RWPE2 (cell line): ENCODE results near the gene SLTM.

Experiments
- ATAC-seq: fragments of 200-7000 bp; cut with Tn5 transposase; 3 replicates; pipeline ENCODE4 v1.9.1; 2021; ENCODE audit warnings: low read depth
- DNase-seq: peaks from one replicate; pipeline ENCODE4 v3.0.0-alpha.2; 2020; ENCODE audit warnings: low spot score
- H3K27ac ChIP-seq: fragments of 450-650 bp; 2 replicates; pipeline ENCODE4 v1.5.1; 2017; ENCODE audit warnings: mild to moderate bottlenecking; ENCODE audit not compliant: poor library complexity, severe bottlenecking
- H3K27me3 ChIP-seq: fragments of 250-450 bp; sonication (Bioruptor Pico); 2 replicates; pipeline ENCODE4 v1.5.1; 2021; ENCODE audit warnings: mild to moderate bottlenecking, moderate library complexity; ENCODE audit not compliant: insufficient read depth, poor library complexity, severe bottlenecking
- H3K36me3 ChIP-seq: fragments of 250-450 bp; sonication (Bioruptor Pico); 2 replicates; pipeline ENCODE4 v1.5.1; 2020; ENCODE audit warnings: low read depth, mild to moderate bottlenecking, moderate library complexity
- H3K4me1 ChIP-seq: fragments of 250-450 bp; sonication (Bioruptor Pico); 2 replicates; pipeline ENCODE4 v1.5.1; 2021; ENCODE audit warnings: mild to moderate bottlenecking, moderate library complexity; ENCODE audit not compliant: insufficient read depth, poor library complexity, severe bottlenecking
- H3K4me3 ChIP-seq: fragments of 250-450 bp; sonication (Bioruptor Pico); 2 replicates; pipeline ENCODE4 v1.5.1; 2021; ENCODE audit warnings: mild to moderate bottlenecking, moderate library complexity; ENCODE audit not compliant: severe bottlenecking
- H3K9me3 ChIP-seq: fragments of 250-450 bp; sonication (Bioruptor Pico); 2 replicates; pipeline ENCODE4 v1.5.1; 2021; ENCODE audit warnings: mild to moderate bottlenecking, moderate library complexity; ENCODE audit not compliant: severe bottlenecking
- CTCF ChIP-seq: fragments of 450-650 bp; IDR thresholded peaks from one replicate; pipeline ENCODE4 v1.5.1; 2017; ENCODE audit warnings: mild to moderate bottlenecking, moderate library complexity; ENCODE audit not compliant: poor library complexity, severe bottlenecking

SLTM gene

GRCh38 chr15:58977887-58978286 is 44.4 kb upstream of the SLTM start:
- Histone ChIP-seq H3K27ac (no peak overlapping the region), H3K4me1 (no peaks in the 10 kb centered on the region), H3K36me3 (no peaks in the 10 kb centered on the region), H3K9me3 (no peaks in the 10 kb centered on the region), H3K27me3 (no peaks in the 10 kb centered on the region), H3K4me3 (no peak overlapping the region)
- no peak for DNase-seq
- no peak for ATAC-seq
- no peak for TF ChIP-seq CTCF

GRCh38 chr15:58967479-58967878 is 34.0 kb upstream of the SLTM start:
- no peak for DNase-seq
- Histone ChIP-seq H3K27me3 (no peaks in the 10 kb centered on the region), H3K36me3 (no peaks in the 10 kb centered on the region), H3K4me3 (no peak overlapping the region), H3K27ac (no peak overlapping the region), H3K4me1 (peaks cover 10% of the 10 kb centered on the region), H3K9me3 (no peaks in the 10 kb centered on the region)
- ATAC-seq = no peak
- TF ChIP-seq CTCF = no peak

- no peak for TF ChIP-seq CTCF
- DNase-seq (no peak), ATAC-seq (no peak)
- Histone ChIP-seq H3K36me3 (no peaks in the 10 kb centered on the region), H3K9me3 (no peaks in the 10 kb centered on the region), H3K4me1 (peaks cover 10% of the 10 kb centered on the region), H3K27me3 (no peaks in the 10 kb centered on the region), H3K27ac (no peak overlapping the region), H3K4me3 (no peak overlapping the region)
Measured at GRCh38 chr15:58966698-58967097, 33.2 kb upstream of the SLTM start.

- no peak for TF ChIP-seq CTCF
Measured at GRCh38 chr15:58962662-58963565, 29.4 kb upstream of the SLTM start.

GRCh38 chr15:58962136-58962535 is 28.7 kb upstream of the SLTM start:
- DNase-seq = no peak
- no peak for ATAC-seq
- H3K9me3 ChIP-seq = no peaks in the 10 kb centered on the region
- H3K4me3 ChIP-seq = no peak overlapping the region
- H3K27me3 ChIP-seq = no peaks in the 10 kb centered on the region
- H3K36me3 ChIP-seq = no peaks in the 10 kb centered on the region
- peaks cover 10% of the 10 kb centered on the region for H3K4me1 ChIP-seq
- H3K27ac ChIP-seq = peak overlapping the region; percentile 55
- TF ChIP-seq CTCF = no peak

More at GRCh38 chr15:58962662-58963565, 29.4 kb upstream of the SLTM start:
- Histone ChIP-seq H3K9me3 (no peaks in the 10 kb centered on the region), H3K4me3 (no peak overlapping the region), H3K4me1 (peaks cover 10% of the 10 kb centered on the region), H3K27ac (peak overlapping the region; percentile 55), H3K36me3 (no peaks in the 10 kb centered on the region), H3K27me3 (no peaks in the 10 kb centered on the region)
- ATAC-seq = peak; percentile 82
- DNase-seq = no peak
